Mesothelial cell of epicardium (in vitro differentiated cells): Measurements from ENCODE around the gene CMKLR1. TPM values are rescaled to one million over a fixed set of nuclear protein-coding genes. Genes with fewer than 3 reads are reported as not detected.

ENCODE experiments used
- DNase-seq, 2 experiments: peaks; one replicate each; pipeline ENCODE4 v3.0.0; 2021; ENCODE audit warnings: low spot score in 2 of 2; ENCODE audit not compliant: unreplicated experiment in 2 of 2
- H3K27ac Mint-ChIP-seq: 2 replicates; pipeline ENCODE4 v1.8.0; 2021; ENCODE audit warnings: mixed read lengths
- H3K27me3 Mint-ChIP-seq: 2 replicates; pipeline ENCODE4 v1.8.0; 2021; ENCODE audit warnings: low read depth, mixed read lengths
- H3K36me3 Mint-ChIP-seq: 2 replicates; pipeline ENCODE4 v1.8.0; 2021; ENCODE audit warnings: mixed read lengths
- H3K4me1 Mint-ChIP-seq: 2 replicates; pipeline ENCODE4 v1.8.0; 2021; ENCODE audit warnings: mixed read lengths
- H3K4me3 Mint-ChIP-seq: 2 replicates; pipeline ENCODE4 v1.8.0; 2021; ENCODE audit warnings: mild to moderate bottlenecking, moderate library complexity, mixed read lengths
- H3K9me3 Mint-ChIP-seq: 2 replicates; pipeline ENCODE4 v1.8.0; 2021; ENCODE audit warnings: mixed read lengths
- total RNA-seq: library from RNA; stranded (reverse); gene quantifications from 3 replicates; pipeline ENCODE4 v1.2.1, GENCODE V29; 2021
- TF ChIP-seq, protein P1 (sequence below): fragments of 200-600 bp; sonication (generic); IDR thresholded peaks from one replicate; pipeline ENCODE4 v1.5.0; 2021; ENCODE audit warnings: antibody characterized with exemption; ENCODE audit not compliant: unreplicated experiment

CMKLR1 gene
- total RNA-seq, 1 donor from 2014 or later, result 0.87 TPM

DNA sequence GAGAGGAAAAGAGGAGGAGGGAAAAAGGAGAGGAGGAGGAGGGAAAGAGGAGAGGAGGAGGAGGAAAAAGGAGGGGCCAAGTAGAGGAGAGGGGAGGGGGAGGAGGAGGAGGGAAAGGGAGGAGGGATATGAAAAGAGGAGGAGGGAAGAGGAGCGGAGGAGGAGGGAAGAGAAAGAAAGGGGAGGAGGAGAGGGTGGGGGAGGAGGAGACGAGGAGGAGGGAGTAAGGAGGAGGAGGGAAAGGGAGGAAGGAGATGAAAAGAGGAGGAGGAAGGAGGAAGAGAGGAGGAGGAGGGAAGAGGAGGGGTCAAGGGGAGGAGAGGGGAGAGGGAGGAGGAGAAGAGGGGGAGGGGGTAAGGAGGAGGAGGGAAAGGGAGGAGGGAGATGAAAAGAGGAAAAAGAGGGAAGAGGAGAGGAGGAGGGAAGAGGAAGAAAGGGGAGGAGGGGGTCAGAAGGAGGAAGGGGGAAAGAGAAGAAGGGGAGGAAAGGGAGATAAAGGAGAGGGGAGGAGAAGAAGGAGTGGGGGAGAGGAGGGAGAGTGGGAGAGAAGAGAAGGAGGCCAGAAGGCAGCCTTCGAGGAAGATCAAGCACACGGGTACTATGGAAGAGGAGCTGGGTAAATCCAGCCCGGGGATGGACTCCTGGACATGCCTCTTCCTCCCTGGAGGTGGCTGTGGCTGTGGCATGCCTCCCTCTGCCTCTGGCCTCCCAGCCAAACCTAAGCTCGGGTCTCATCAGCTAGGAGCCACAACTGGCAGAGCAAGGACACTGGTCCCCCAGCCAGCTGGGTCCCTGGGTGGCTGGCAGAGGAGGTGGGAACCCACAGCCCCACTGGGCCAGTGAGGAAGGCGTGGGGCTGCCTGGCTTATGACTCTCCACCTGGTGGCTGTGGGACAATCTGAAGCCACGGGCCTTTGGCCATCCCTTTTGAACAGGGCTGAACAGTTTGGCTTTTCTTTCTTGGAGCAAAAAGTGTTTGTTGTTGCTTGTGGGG is 3.0 kb upstream of the CMKLR1 start:
- no peak for DNase-seq
- H3K36me3 Mint-ChIP-seq, result no peaks in the 10 kb centered on the region
- no peaks in the 10 kb centered on the region for H3K9me3 Mint-ChIP-seq
- no peak overlapping the region for H3K4me3 Mint-ChIP-seq
- no peaks in the 10 kb centered on the region for H3K4me1 Mint-ChIP-seq
- no peak overlapping the region for H3K27ac Mint-ChIP-seq
- H3K27me3 Mint-ChIP-seq, result peaks cover 41% of the 10 kb centered on the region
- TF ChIP-seq, protein P1, sequence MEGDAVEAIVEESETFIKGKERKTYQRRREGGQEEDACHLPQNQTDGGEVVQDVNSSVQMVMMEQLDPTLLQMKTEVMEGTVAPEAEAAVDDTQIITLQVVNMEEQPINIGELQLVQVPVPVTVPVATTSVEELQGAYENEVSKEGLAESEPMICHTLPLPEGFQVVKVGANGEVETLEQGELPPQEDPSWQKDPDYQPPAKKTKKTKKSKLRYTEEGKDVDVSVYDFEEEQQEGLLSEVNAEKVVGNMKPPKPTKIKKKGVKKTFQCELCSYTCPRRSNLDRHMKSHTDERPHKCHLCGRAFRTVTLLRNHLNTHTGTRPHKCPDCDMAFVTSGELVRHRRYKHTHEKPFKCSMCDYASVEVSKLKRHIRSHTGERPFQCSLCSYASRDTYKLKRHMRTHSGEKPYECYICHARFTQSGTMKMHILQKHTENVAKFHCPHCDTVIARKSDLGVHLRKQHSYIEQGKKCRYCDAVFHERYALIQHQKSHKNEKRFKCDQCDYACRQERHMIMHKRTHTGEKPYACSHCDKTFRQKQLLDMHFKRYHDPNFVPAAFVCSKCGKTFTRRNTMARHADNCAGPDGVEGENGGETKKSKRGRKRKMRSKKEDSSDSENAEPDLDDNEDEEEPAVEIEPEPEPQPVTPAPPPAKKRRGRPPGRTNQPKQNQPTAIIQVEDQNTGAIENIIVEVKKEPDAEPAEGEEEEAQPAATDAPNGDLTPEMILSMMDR, result no peak

DNA sequence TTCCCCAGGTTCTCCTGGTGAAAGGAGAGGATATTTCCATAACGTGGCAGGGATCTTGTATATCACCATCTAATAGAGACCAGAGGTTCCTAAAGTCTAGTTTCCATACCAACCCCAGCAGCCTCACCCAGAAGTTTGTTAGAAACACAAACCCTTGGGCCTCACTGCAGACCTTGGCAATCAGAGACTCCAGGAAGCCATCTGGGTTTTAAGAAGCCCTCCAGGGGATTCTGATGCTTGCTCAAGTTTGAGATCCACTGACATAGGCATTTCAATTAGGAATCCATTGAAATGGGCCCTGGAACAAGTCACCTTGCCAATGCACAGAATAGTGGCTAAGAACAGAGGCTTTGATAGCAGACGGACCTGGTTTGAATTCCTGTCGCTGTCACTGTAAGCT is 2.2 kb upstream of the CMKLR1 start:
- Mint-ChIP-seq H3K27me3 (peaks cover 41% of the 10 kb centered on the region), H3K4me3 (no peak overlapping the region), H3K4me1 (no peaks in the 10 kb centered on the region), H3K27ac (no peak overlapping the region), H3K9me3 (no peaks in the 10 kb centered on the region), H3K36me3 (no peaks in the 10 kb centered on the region)
- DNase-seq, result no peak
- TF ChIP-seq, protein P1, result no peak

DNA sequence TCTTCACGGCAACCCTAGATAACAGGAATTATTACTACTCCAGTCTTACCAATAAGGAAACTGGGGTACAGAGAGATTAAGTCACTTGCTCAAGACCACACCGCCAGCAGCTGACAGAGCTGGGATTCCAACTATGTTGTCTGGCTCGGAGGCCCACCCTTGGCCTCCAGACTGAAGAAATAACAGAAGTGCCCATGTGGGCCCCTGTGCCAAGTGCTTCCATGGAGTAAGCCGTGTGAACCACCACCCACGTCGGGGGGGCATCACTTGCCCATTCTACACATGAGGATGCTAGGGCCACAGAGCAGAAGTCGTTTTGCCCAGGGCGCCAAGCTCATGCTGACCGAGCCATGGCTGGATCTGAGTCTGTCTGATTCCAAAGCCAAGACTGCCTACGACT is 926 bp upstream of the CMKLR1 start:
- TF ChIP-seq, protein P1, result no peak
- no peak for DNase-seq
- Mint-ChIP-seq H3K27me3 (peaks cover 41% of the 10 kb centered on the region), H3K9me3 (no peaks in the 10 kb centered on the region), H3K4me1 (no peaks in the 10 kb centered on the region), H3K27ac (no peak overlapping the region), H3K4me3 (no peak overlapping the region), H3K36me3 (no peaks in the 10 kb centered on the region)

DNA sequence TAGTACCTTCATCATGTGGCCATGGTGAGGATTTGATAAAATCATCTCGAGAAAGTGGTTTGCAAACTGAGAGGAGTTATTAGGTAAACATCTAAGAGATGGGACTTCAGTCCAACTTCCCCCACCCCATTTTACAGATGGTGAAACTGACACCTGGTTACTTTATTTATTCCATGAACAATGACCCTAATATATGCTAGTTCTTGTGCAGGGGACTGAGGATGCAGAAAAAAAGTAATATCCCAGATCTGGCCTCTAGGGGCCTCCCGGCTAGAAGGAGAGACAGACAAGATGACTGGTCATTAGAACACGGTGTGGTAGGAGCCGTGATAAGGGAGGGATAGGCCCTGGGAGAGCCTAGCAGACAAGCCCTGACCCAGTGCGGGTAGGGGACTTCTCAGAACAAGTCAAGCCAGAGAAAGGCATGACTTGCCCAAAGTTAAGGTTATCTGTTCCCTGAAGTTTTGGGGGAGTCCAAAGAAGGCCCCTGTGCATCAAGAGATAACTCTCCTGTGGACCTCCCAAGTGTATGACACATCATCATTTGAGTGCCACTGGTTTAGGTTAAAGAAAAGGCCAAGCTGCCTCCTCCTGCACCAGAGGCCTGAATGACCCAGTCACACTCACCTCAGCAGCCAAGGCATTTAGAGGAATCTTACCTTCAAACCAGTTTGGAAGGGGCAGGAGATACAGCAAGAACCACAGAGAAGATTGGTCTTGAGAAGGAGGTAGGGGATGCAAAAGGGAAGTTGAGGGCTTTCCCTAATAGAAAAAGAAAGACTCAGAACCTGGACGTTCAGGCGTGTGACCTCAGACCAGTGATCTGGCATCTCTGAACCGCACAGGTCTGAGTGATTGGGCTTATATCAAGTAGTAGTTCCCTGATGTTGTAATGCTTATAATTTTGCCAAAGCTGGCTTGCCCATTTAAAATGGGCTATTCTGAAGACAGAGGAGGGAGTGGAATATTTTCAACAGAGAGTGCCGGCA is 1.6 kb downstream of the CMKLR1 start:
- H3K9me3 Mint-ChIP-seq, result no peaks in the 10 kb centered on the region
- no peaks in the 10 kb centered on the region for H3K4me1 Mint-ChIP-seq
- TF ChIP-seq, protein P1, result peak; percentile 41
- H3K27ac Mint-ChIP-seq, result no peak overlapping the region
- H3K4me3 Mint-ChIP-seq, result no peak overlapping the region
- DNase-seq, result no peak
- no peaks in the 10 kb centered on the region for H3K36me3 Mint-ChIP-seq
- H3K27me3 Mint-ChIP-seq, result peaks cover 32% of the 10 kb centered on the region

DNA sequence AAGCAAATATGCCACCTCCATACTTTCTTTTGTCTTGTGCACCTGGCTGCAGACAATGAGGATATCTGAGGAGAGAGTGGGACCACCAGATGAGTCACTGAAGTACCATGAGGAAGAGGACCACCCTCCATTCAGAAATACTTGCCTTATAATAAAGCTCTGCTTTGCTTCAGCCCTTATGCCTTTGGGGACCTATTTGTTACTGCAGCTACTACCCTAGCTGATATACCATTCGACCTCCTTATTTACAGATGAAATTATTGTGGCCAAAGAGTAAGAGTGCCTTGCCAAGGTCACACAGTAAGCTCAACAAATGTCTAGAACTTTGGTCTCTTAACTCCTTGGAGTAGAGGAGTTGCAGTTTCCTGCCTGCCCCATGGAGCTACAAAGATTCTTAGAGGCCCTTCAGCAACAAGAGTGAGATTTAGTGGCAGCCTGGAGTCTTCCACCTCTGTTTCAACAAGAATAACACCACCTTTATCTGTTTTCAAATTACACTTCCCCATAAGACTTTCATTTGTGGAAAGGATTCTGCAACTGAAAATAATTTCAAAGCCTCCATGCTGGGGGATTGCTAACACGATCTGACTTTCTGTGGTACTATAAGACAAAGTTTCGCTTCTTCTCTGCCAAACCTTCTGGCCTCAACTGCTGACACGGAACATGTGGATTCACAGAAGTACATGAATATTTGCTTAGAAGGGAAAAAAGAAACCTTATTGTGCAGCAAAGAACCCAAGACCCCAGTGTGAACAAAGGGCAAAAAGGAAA is 3.6 kb downstream of the CMKLR1 start:
- H3K9me3 Mint-ChIP-seq, result no peaks in the 10 kb centered on the region
- TF ChIP-seq, protein P1, result no peak
- peaks cover 23% of the 10 kb centered on the region for H3K27me3 Mint-ChIP-seq
- H3K4me1 Mint-ChIP-seq, result no peaks in the 10 kb centered on the region
- no peaks in the 10 kb centered on the region for H3K36me3 Mint-ChIP-seq
- H3K27ac Mint-ChIP-seq, result no peak overlapping the region
- no peak overlapping the region for H3K4me3 Mint-ChIP-seq
- DNase-seq, result no peak
